Activated CD4-positive, alpha-beta T cell treated with anti-CD3 and anti-CD28 coated beads, Interleukin-2, amount 10 ng/mL, durations not matched to agents 24 days and 14 days (primary cell): ENCODE results near the gene HSPA9. TPM values are rescaled to one million over a fixed set of nuclear protein-coding genes. Genes with fewer than 3 reads are reported as not detected.

Experiments used
- DNase-seq: peaks from one replicate; pipeline ENCODE4 v3.0.0; 2022
- H3K27ac Mint-ChIP-seq: one replicate; pipeline ENCODE4 v1.8.0; 2022; ENCODE audit warnings: mild to moderate bottlenecking, mixed read lengths
- H3K27me3 Mint-ChIP-seq: one replicate; pipeline ENCODE4 v1.8.0; 2022; ENCODE audit warnings: mixed read lengths
- H3K36me3 Mint-ChIP-seq: one replicate; pipeline ENCODE4 v1.8.0; 2022; ENCODE audit warnings: low read depth, mild to moderate bottlenecking, mixed read lengths
- H3K4me1 Mint-ChIP-seq: one replicate; pipeline ENCODE4 v1.8.0; 2021; ENCODE audit warnings: mixed read lengths
- H3K4me3 Mint-ChIP-seq: one replicate; pipeline ENCODE4 v1.8.0; 2022; ENCODE audit warnings: mild to moderate bottlenecking, moderate library complexity, mixed read lengths
- H3K9me3 Mint-ChIP-seq: one replicate; pipeline ENCODE4 v1.8.0; 2021; ENCODE audit warnings: mixed read lengths
- intact Hi-C: fragments of 100-400 bp; cut with micrococcal nuclease; formaldehyde crosslinking; loops from one replicate; pipeline ENCODE4 v1.15.1; 2023
- total RNA-seq: library from RNA; stranded (reverse); gene quantifications from 2 replicates; pipeline ENCODE4 v1.2.3, GENCODE V29; 2022

The HSPA9 gene
- 415 and 430 TPM in 2 replicates for total RNA-seq

GRCh38 chr5:138575194-138576015 is at the start of gene HSPA9:
TSS of gene HSPA9 (minus strand) at chr5:138575401. CDS start at chr5:138575318, 83 bp downstream.
- H3K4me3 Mint-ChIP-seq: peak within 1 kb of the TSS; percentile 98
- peaks cover 5% of the 10 kb centered on the region for H3K9me3 Mint-ChIP-seq

GRCh38 chr5:138623053-138623452 is 47.9 kb upstream of the HSPA9 start:
- Mint-ChIP-seq H3K4me3 (no peak overlapping the region), H3K4me1 (no peaks in the 10 kb centered on the region), H3K27ac (no peak overlapping the region), H3K36me3 (no peaks in the 10 kb centered on the region), H3K27me3 (peaks cover 42% of the 10 kb centered on the region), H3K9me3 (no peaks in the 10 kb centered on the region)
- intact Hi-C loops: no loop called here
- no peak for DNase-seq

More at GRCh38 chr5:138575194-138576015, at the start of gene HSPA9:
- Mint-ChIP-seq H3K27me3 (no peaks in the 10 kb centered on the region), H3K4me1 (peaks cover 30% of the 10 kb centered on the region), H3K27ac (peak within 1 kb of the TSS; percentile 100), H3K36me3 (peaks cover 47% of the 10 kb centered on the region)
- DNase-seq: peak; percentile 99
- intact Hi-C loops: loop anchor here (1.0 to 5.0 kb wide), 10 partner anchors 32 to 827 kb away; partner anchors contain the start of genes CDC23, EGR1, ETF1 and KDM3B

- Mint-ChIP-seq H3K27me3 (peaks cover 37% of the 10 kb centered on the region), H3K9me3 (no peaks in the 10 kb centered on the region), H3K4me1 (no peaks in the 10 kb centered on the region), H3K4me3 (no peak overlapping the region), H3K27ac (no peak overlapping the region), H3K36me3 (no peaks in the 10 kb centered on the region)
- no peak for DNase-seq
- intact Hi-C loops: no loop called here
Measured at GRCh38 chr5:138622051-138622450, 46.9 kb upstream of the HSPA9 start.

- Mint-ChIP-seq H3K4me1 (no peaks in the 10 kb centered on the region), H3K4me3 (no peak overlapping the region), H3K27ac (no peak overlapping the region), H3K9me3 (no peaks in the 10 kb centered on the region), H3K36me3 (no peaks in the 10 kb centered on the region), H3K27me3 (peaks cover 41% of the 10 kb centered on the region)
- DNase-seq: no peak
- intact Hi-C loops: no loop called here
Measured at GRCh38 chr5:138620663-138621224, 45.5 kb upstream of the HSPA9 start.

GRCh38 chr5:138616508-138616907 is 41.3 kb upstream of the HSPA9 start:
- Mint-ChIP-seq H3K27ac (no peak overlapping the region), H3K4me3 (no peak overlapping the region), H3K36me3 (no peaks in the 10 kb centered on the region), H3K27me3 (peaks cover 54% of the 10 kb centered on the region), H3K4me1 (peaks cover 2% of the 10 kb centered on the region), H3K9me3 (no peaks in the 10 kb centered on the region)
- intact Hi-C loops: no loop called here
- DNase-seq: no peak

GRCh38 chr5:138615461-138615860 is 40.3 kb upstream of the HSPA9 start:
- Mint-ChIP-seq H3K4me1 (peaks cover 6% of the 10 kb centered on the region), H3K4me3 (no peak overlapping the region), H3K27ac (no peak overlapping the region), H3K27me3 (peaks cover 58% of the 10 kb centered on the region), H3K9me3 (no peaks in the 10 kb centered on the region), H3K36me3 (no peaks in the 10 kb centered on the region)
- intact Hi-C loops: no loop called here
- no peak for DNase-seq

- peaks cover 72% of the 10 kb centered on the region for H3K27me3 Mint-ChIP-seq
- intact Hi-C loops: no loop called here
- no peaks in the 10 kb centered on the region for H3K9me3 Mint-ChIP-seq
- no peak for DNase-seq
- H3K27ac Mint-ChIP-seq: no peak overlapping the region
- H3K36me3 Mint-ChIP-seq: no peaks in the 10 kb centered on the region
- H3K4me3 Mint-ChIP-seq: no peak overlapping the region
- H3K4me1 Mint-ChIP-seq: peaks cover 6% of the 10 kb centered on the region
Measured at GRCh38 chr5:138611678-138612218, 36.5 kb upstream of the HSPA9 start.

- Mint-ChIP-seq H3K4me3 (no peak overlapping the region), H3K27me3 (peaks cover 72% of the 10 kb centered on the region), H3K27ac (no peak overlapping the region), H3K36me3 (no peaks in the 10 kb centered on the region), H3K9me3 (no peaks in the 10 kb centered on the region), H3K4me1 (peaks cover 6% of the 10 kb centered on the region)
- no peak for DNase-seq
- intact Hi-C loops: no loop called here
Measured at GRCh38 chr5:138610918-138611677, 35.9 kb upstream of the HSPA9 start.

GRCh38 chr5:138610415-138610917 is 35.3 kb upstream of the HSPA9 start:
- DNase-seq: no peak
- Mint-ChIP-seq H3K27me3 (peaks cover 75% of the 10 kb centered on the region), H3K4me1 (peaks cover 6% of the 10 kb centered on the region), H3K9me3 (no peaks in the 10 kb centered on the region), H3K27ac (no peak overlapping the region), H3K4me3 (no peak overlapping the region), H3K36me3 (no peaks in the 10 kb centered on the region)
- intact Hi-C loops: no loop called here

- Mint-ChIP-seq H3K4me1 (peaks cover 16% of the 10 kb centered on the region), H3K36me3 (no peaks in the 10 kb centered on the region), H3K9me3 (no peaks in the 10 kb centered on the region), H3K4me3 (no peak overlapping the region), H3K27me3 (peaks cover 74% of the 10 kb centered on the region), H3K27ac (no peak overlapping the region)
- DNase-seq: no peak
- intact Hi-C loops: no loop called here
Measured at GRCh38 chr5:138606378-138607064, 31.3 kb upstream of the HSPA9 start.

- H3K27me3 Mint-ChIP-seq: peaks cover 73% of the 10 kb centered on the region
- no peaks in the 10 kb centered on the region for H3K36me3 Mint-ChIP-seq
- no peak overlapping the region for H3K4me3 Mint-ChIP-seq
- DNase-seq: no peak
- H3K9me3 Mint-ChIP-seq: no peaks in the 10 kb centered on the region
- H3K4me1 Mint-ChIP-seq: peaks cover 14% of the 10 kb centered on the region
- no peak overlapping the region for H3K27ac Mint-ChIP-seq
- intact Hi-C loops: no loop called here
Measured at GRCh38 chr5:138605254-138605972, 30.2 kb upstream of the HSPA9 start.

- no peak for DNase-seq
- H3K9me3 Mint-ChIP-seq: no peaks in the 10 kb centered on the region
- peaks cover 14% of the 10 kb centered on the region for H3K4me1 Mint-ChIP-seq
- H3K27ac Mint-ChIP-seq: no peak overlapping the region
- no peak overlapping the region for H3K4me3 Mint-ChIP-seq
- H3K36me3 Mint-ChIP-seq: no peaks in the 10 kb centered on the region
- intact Hi-C loops: loop anchor here (5.0 kb wide), 1 partner anchor 133 kb away; no protein-coding TSS in a partner anchor
- peaks cover 69% of the 10 kb centered on the region for H3K27me3 Mint-ChIP-seq
Measured at GRCh38 chr5:138604176-138604785, 29.1 kb upstream of the HSPA9 start.
